PC-3 (cell line): ENCODE data around the gene AOPEP.

ENCODE experiments used
- CTCF ChIP-seq: fragments of 300-600 bp; sonication (generic); conservative IDR thresholded peaks from 2 replicates; pipeline ENCODE4 v1.5.1; 2017; ENCODE audit warnings: antibody characterized with exemption, low read depth, mild to moderate bottlenecking, low read length
- EZH2 ChIP-seq: fragments of 300-600 bp; sonication (generic); IDR thresholded peaks from one replicate; pipeline ENCODE4 v1.6.1; 2017; ENCODE audit warnings: antibody characterized with exemption, mild to moderate bottlenecking, low read length; ENCODE audit not compliant: unreplicated experiment
- EZH2phosphoT487 ChIP-seq: fragments of 300-600 bp; sonication (generic); IDR thresholded peaks from 2 replicates; pipeline ENCODE4 v1.6.1; 2018; ENCODE audit warnings: mild to moderate bottlenecking, antibody characterized with exemption, low read length, borderline replicate concordance

- TF ChIP-seq EZH2phosphoT487 (no peak), CTCF (no peak), EZH2 (no peak)
Measured at GRCh38 chr9:94895668-94896067, 169.2 kb downstream of the AOPEP start.
